CD4-positive, alpha-beta T cell (primary cell): ENCODE measurements around the gene CACNB3. TPM values are rescaled to one million over a fixed set of nuclear protein-coding genes. Genes with fewer than 3 reads are reported as not detected.

ENCODE experiments used
- ATAC-seq: fragments of 200-7000 bp; cut with Tn5 transposase; one replicate; pipeline ENCODE4 v1.10.0; 2022; ENCODE audit warnings: mild to moderate bottlenecking; ENCODE audit not compliant: poor library complexity
- CTCF ChIA-PET: fragments of 350-600 bp; sonication (Branson Sonifier 250); formaldehyde crosslinking; loops from one replicate; lab custom pipeline; 2021; ENCODE audit warnings: antibody characterized with exemption, inconsistent platforms; lab: Charles Lee
- POLR2A ChIA-PET: fragments of 350-600 bp; sonication (Branson Sonifier 250); formaldehyde crosslinking; loops from one replicate; lab custom pipeline; 2021; ENCODE audit warnings: antibody characterized with exemption, inconsistent platforms; lab: Charles Lee
- DNase-seq, 14 experiments: peaks; one replicate each; pipeline ENCODE4 v3.0.0-alpha.2; 2013 to 2020; ENCODE audit warnings: mixed read lengths in 2 of 14
- H3K27ac ChIP-seq, 2 donors: one replicate each; pipeline versions ENCODE4 v1.5.1 to v1.7.0; 2013; ENCODE audit warnings: low read length in 2 of 2, low read depth in 1 of 2, mild to moderate bottlenecking in 1 of 2
- H3K27me3 ChIP-seq, 2 experiments: 1 replicate in 1 of 2; 2 replicates in 1 of 2; pipeline versions ENCODE4 v1.6.1 to v1.7.0; 2013; ENCODE audit warnings: low read length in 2 of 2, control low read depth in 1 of 2, mild to moderate bottlenecking in 1 of 2, moderate library complexity in 1 of 2; ENCODE audit not compliant: insufficient read depth in 2 of 2, control insufficient read depth in 1 of 2
- H3K36me3 ChIP-seq: one replicate; pipeline ENCODE4 v1.6.1; 2013; ENCODE audit warnings: low read length, control low read depth; ENCODE audit not compliant: insufficient read depth
- H3K4me1 ChIP-seq: one replicate; pipeline ENCODE4 v1.6.1; 2013; ENCODE audit warnings: low read length, control low read depth; ENCODE audit not compliant: insufficient read depth
- H3K4me3 ChIP-seq: one replicate; pipeline ENCODE4 v1.5.1; 2013; ENCODE audit warnings: mild to moderate bottlenecking, low read length, moderate library complexity
- H3K9me3 ChIP-seq, 2 experiments: 1 replicate in 1 of 2; 2 replicates in 1 of 2; pipeline versions ENCODE4 v1.6.1 to v1.7.0; 2013; ENCODE audit warnings: low read length in 2 of 2, mild to moderate bottlenecking in 2 of 2, control low read depth in 1 of 2, moderate library complexity in 1 of 2; ENCODE audit not compliant: control insufficient read depth in 1 of 2, insufficient read depth in 1 of 2
- H3K27ac Mint-ChIP-seq: one replicate; pipeline ENCODE4 v1.8.0; 2020; ENCODE audit warnings: mixed read lengths
- H3K27me3 Mint-ChIP-seq: one replicate; pipeline ENCODE4 v1.8.0; 2021; ENCODE audit warnings: mixed read lengths
- H3K36me3 Mint-ChIP-seq: one replicate; pipeline ENCODE4 v1.8.0; 2021; ENCODE audit warnings: low read depth, mixed read lengths
- H3K4me1 Mint-ChIP-seq: one replicate; pipeline ENCODE4 v1.8.0; 2021; ENCODE audit warnings: low read depth, mixed read lengths
- H3K4me3 Mint-ChIP-seq: one replicate; pipeline ENCODE4 v1.8.0; 2020; ENCODE audit warnings: mild to moderate bottlenecking, mixed read lengths
- H3K9me3 Mint-ChIP-seq: one replicate; pipeline ENCODE4 v1.8.0; 2020; ENCODE audit warnings: mixed read lengths
- intact Hi-C, 2 experiments: fragments of 100-400 bp; cut with DNase I in 1 of 2; cut with micrococcal nuclease in 1 of 2; formaldehyde crosslinking; loops; one replicate each; pipeline versions ENCODE4 v1.15.1 to v1.9.0; 2023 to 2025; cut with DNase I, micrococcal nuclease
- total RNA-seq, 174 experiments: library from RNA in 2 of 174; stranded (reverse) in 2 of 174; gene quantifications; one replicate each; pipeline ENCODE4 v1.2.3 and lab custom pipeline; 2021 to 2026
- TF ChIP-seq, protein P1 (sequence below): fragments of 200-600 bp; IDR thresholded peaks from one replicate; pipeline ENCODE4 v1.8.0; 2022; ENCODE audit warnings: antibody characterized with exemption, mild to moderate bottlenecking

Gene CACNB3
- total RNA-seq, 2 experiments from 2014 or later = 3.9 to 5.7 TPM

DNA sequence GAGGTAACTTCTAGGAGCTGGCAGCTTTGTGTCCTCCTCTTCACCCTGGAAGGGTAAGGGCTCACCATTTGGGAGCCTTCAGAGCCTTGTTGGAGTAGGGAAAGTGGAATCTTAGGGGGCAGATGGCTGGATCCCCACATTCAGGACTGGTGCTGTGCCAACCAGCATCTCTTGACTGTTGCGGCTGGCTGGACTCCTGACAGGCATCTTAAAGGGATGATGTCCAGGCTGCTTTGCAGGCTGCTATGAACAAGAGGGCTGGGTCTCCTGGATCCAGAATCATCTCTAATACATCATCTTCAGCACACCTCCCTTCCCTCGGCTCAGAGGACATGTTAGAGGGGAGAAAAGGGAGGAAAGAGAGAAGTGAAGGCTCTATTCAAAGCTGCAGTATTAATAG lies 4.4 kb downstream of the CACNB3 start:
- intact Hi-C loops = no loop called here
- CTCF ChIA-PET = interaction anchor here (1.7 kb wide), 1 partner anchor 8 kb away, joined by 7 read pairs; no protein-coding TSS in a partner anchor

DNA sequence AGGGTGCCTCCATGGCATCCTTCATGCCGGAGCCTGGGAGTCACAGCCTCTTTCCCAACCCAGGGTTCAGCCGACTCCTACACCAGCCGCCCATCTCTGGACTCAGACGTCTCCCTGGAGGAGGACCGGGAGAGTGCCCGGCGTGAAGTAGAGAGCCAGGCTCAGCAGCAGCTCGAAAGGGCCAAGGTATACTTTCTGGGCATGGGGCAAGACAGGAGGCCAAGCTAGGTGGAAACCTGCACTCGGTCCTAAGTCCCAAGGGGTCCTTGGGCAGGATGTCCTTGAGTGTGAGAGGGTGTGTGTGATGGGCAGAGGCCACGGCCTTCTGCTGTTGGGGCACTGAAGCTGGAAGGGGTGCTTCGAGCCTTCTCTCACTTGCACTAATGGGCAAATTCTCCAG lies 5.0 kb downstream of the CACNB3 start:
- Mint-ChIP-seq H3K4me1 (peaks cover 9% of the 10 kb centered on the region), H3K27ac (no peak overlapping the region), H3K4me3 (no peak overlapping the region), H3K36me3 (peaks cover under 1% of the 10 kb centered on the region), H3K27me3 (no peaks in the 10 kb centered on the region), H3K9me3 (no peaks in the 10 kb centered on the region)
- no peaks in the 10 kb centered on the region for H3K36me3 ChIP-seq
- no peaks in the 10 kb centered on the region for H3K9me3 ChIP-seq
- intact Hi-C loops = no loop called here
- no peak overlapping the region for H3K4me3 ChIP-seq
- ATAC-seq = no peak
- ChIA-PET CTCF (interaction anchor here (1.4 to 1.7 kb wide), 2 partner anchors 8 to 81 kb away, joined by 3 to 7 read pairs; a partner anchor contains a TSS), POLR2A (no interaction called here)
- TF ChIP-seq, protein P1, sequence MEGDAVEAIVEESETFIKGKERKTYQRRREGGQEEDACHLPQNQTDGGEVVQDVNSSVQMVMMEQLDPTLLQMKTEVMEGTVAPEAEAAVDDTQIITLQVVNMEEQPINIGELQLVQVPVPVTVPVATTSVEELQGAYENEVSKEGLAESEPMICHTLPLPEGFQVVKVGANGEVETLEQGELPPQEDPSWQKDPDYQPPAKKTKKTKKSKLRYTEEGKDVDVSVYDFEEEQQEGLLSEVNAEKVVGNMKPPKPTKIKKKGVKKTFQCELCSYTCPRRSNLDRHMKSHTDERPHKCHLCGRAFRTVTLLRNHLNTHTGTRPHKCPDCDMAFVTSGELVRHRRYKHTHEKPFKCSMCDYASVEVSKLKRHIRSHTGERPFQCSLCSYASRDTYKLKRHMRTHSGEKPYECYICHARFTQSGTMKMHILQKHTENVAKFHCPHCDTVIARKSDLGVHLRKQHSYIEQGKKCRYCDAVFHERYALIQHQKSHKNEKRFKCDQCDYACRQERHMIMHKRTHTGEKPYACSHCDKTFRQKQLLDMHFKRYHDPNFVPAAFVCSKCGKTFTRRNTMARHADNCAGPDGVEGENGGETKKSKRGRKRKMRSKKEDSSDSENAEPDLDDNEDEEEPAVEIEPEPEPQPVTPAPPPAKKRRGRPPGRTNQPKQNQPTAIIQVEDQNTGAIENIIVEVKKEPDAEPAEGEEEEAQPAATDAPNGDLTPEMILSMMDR = no peak
- H3K27me3 ChIP-seq = no peaks in the 10 kb centered on the region
- H3K27ac ChIP-seq = no peak overlapping the region
- peaks cover 12% of the 10 kb centered on the region for H3K4me1 ChIP-seq
- DNase-seq = no peak

More for the DNA sequence above, 4.4 kb downstream of the CACNB3 start:
- no peaks in the 10 kb centered on the region for H3K36me3 Mint-ChIP-seq
- DNase-seq = no peak
- Histone ChIP-seq H3K9me3 (no peaks in the 10 kb centered on the region), H3K4me3 (no peak overlapping the region), H3K27me3 (no peaks in the 10 kb centered on the region), H3K4me1 (peaks cover 17% of the 10 kb centered on the region), H3K36me3 (no peaks in the 10 kb centered on the region), H3K27ac (no peak overlapping the region)
- no peaks in the 10 kb centered on the region for H3K27me3 Mint-ChIP-seq
- TF ChIP-seq, protein P1 = no peak
- POLR2A ChIA-PET = no interaction called here
- no peaks in the 10 kb centered on the region for H3K9me3 Mint-ChIP-seq
- ATAC-seq = no peak
- no peak overlapping the region for H3K4me3 Mint-ChIP-seq
- no peak overlapping the region for H3K27ac Mint-ChIP-seq
- H3K4me1 Mint-ChIP-seq = peaks cover 15% of the 10 kb centered on the region

DNA sequence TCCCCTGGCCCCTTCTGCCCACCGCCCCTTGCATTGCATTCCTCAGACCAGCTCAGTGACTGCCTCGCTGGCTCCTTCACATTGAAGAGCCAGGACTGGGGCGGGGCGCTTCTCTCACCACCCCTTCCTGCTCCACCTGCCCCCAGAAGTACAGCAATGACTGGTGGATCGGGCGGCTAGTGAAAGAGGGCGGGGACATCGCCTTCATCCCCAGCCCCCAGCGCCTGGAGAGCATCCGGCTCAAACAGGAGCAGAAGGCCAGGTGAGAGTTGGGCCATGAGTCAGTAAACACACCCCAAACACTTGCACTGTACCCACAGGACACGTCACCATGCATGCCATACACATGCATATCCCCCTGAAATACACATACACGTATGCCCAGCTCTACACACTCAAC lies 5.8 kb downstream of the CACNB3 start:
- peak; percentile 71 for ATAC-seq
- Mint-ChIP-seq H3K4me3 (no peak overlapping the region), H3K9me3 (no peaks in the 10 kb centered on the region), H3K4me1 (peaks cover 3% of the 10 kb centered on the region), H3K36me3 (peaks cover 9% of the 10 kb centered on the region), H3K27ac (no peak overlapping the region), H3K27me3 (no peaks in the 10 kb centered on the region)
- Histone ChIP-seq H3K27ac (no peak overlapping the region), H3K4me3 (no peak overlapping the region), H3K9me3 (no peaks in the 10 kb centered on the region), H3K27me3 (no peaks in the 10 kb centered on the region), H3K4me1 (peaks cover 8% of the 10 kb centered on the region), H3K36me3 (peaks cover 6% of the 10 kb centered on the region)
- TF ChIP-seq, protein P1 = no peak
- ChIA-PET POLR2A (interaction anchor here (1.5 kb wide), 1 partner anchor 28 kb away, joined by 4 read pairs; the partner anchor contains the start of gene DDX23), CTCF (interaction anchor here (0.6 to 1.7 kb wide), 3 partner anchors 9 to 80 kb away, joined by 3 to 7 read pairs (median 4); a partner anchor contains a TSS)
- intact Hi-C loops = no loop called here
- peak in 4 of 14 experiments; percentile 23 to 45 (median 34) for DNase-seq
